Mucosa of stomach (tissue), 1 donor: ENCODE measurements around the gene ILKAP.
"Not testable (repeated sequence)": the region's sequence is repeated elsewhere in the genome, so short reads cannot be mapped to it uniquely, and the experiment has no call there.

Experiments used
- H3K27me3 ChIP-seq: one replicate; pipeline ENCODE4 v1.7.0; 2013; ENCODE audit warnings: mild to moderate bottlenecking, low read length; ENCODE audit not compliant: control insufficient read depth, insufficient read depth
- H3K36me3 ChIP-seq: one replicate; pipeline ENCODE4 v1.7.0; 2013; ENCODE audit warnings: low read length; ENCODE audit not compliant: control insufficient read depth, insufficient read depth
- H3K4me1 ChIP-seq: one replicate; pipeline ENCODE4 v1.7.0; 2013; ENCODE audit warnings: mild to moderate bottlenecking, low read length; ENCODE audit not compliant: control insufficient read depth, insufficient read depth
- H3K4me3 ChIP-seq: one replicate; pipeline ENCODE4 v1.7.0; 2013; ENCODE audit warnings: low read length
- H3K9ac ChIP-seq: one replicate; pipeline ENCODE4 v1.7.0; 2013; ENCODE audit warnings: mild to moderate bottlenecking, low read length, moderate library complexity
- H3K9me3 ChIP-seq: one replicate; pipeline ENCODE4 v1.7.0; 2013; ENCODE audit warnings: mild to moderate bottlenecking, low read length, moderate library complexity; ENCODE audit not compliant: control insufficient read depth
- donor health status: Pancreatic carcinoma.

Gene ILKAP

DNA sequence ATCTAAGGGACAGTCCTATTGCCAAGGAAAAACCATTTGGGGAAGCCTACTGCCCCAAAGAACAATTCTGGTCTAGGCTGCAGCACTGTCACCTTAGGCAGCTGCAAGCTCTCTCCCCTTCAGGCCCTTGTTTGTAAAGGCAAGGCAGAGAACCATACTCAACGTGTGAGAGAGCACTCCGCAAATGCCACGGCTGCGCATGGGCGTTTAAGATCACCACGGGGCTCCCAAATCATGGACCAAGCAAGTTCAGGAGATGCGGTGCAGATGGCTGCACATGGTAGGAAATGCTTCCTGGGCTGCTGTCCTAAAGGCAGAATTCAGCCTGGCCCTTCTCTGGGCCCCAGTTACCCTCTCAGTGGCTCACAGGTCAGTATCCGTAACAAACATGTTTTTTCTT is 29.2 kb downstream of the ILKAP start:
- Histone ChIP-seq H3K9ac (no peak overlapping the region), H3K4me1 (peaks cover 14% of the 10 kb centered on the region), H3K9me3 (no peaks in the 10 kb centered on the region), H3K4me3 (no peak overlapping the region), H3K27me3 (no peaks in the 10 kb centered on the region), H3K36me3 (peaks cover 18% of the 10 kb centered on the region)

GRCh38 chr2:238173692-238174091 is 29.8 kb downstream of the ILKAP start:
- Histone ChIP-seq H3K36me3 (peaks cover 18% of the 10 kb centered on the region), H3K27me3 (no peaks in the 10 kb centered on the region), H3K9ac (no peak overlapping the region), H3K9me3 (no peaks in the 10 kb centered on the region), H3K4me3 (no peak overlapping the region), H3K4me1 (peaks cover 20% of the 10 kb centered on the region)

DNA sequence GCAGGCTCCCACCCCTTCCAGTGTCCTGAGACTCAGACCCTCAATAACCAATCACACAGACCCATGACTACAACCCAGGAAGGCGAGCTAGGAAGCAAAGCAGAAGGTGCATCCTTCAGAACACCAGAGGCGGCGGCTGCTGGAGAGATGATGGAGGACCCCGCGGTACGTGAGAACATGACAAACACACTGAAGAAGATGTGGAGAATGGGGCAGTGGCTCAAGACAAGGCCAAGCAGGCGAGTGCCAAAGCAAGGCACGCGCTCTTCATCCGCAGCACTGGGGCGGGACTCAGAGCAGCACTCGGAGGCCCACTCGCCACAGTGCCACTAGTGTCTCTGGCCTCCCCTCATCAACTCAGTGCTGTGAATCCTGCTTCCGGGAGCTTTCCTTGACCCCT is 31.1 kb downstream of the ILKAP start:
- Histone ChIP-seq H3K36me3 (peaks cover 18% of the 10 kb centered on the region), H3K9me3 (no peaks in the 10 kb centered on the region), H3K27me3 (no peaks in the 10 kb centered on the region), H3K9ac (no peak overlapping the region), H3K4me3 (no peak overlapping the region), H3K4me1 (peaks cover 29% of the 10 kb centered on the region)

DNA sequence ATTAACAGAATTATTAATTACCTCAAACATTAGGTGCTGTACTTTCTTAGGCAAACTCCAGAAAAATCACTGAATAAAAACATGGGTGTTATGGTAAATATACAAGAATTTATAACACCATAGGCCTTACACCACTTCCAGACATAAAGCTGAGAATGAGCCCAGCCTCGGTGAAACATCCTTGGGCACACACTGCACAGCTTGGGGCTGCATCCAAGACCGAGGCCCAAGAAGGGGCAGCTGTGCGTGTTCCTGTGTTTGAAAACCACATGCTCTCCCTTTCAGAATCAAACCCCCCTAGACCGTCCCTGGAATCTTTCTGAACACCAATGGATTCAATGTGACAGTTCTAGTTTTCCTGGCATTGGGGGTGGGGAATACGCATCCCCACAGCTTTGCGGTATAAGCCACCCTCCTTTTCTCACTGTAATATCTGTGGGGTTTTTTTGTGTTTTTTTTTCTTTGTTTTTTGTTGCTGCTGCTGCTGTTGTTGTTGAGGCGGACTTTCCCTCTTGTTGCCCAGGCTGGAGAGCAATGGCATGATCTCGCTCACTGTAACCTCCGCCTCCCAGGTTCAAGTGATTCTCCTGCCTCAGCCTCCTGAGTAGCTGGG is 31.8 kb downstream of the ILKAP start:
- no peak overlapping the region for H3K4me3 ChIP-seq
- peaks cover 18% of the 10 kb centered on the region for H3K36me3 ChIP-seq
- H3K9me3 ChIP-seq = no peaks in the 10 kb centered on the region
- H3K27me3 ChIP-seq = no peaks in the 10 kb centered on the region
- peaks cover 29% of the 10 kb centered on the region for H3K4me1 ChIP-seq
- H3K9ac ChIP-seq = no peak overlapping the region

- not testable (repeated sequence) for H3K27me3 ChIP-seq, H3K4me3 ChIP-seq, H3K9me3 ChIP-seq, H3K9ac ChIP-seq
- H3K4me1 ChIP-seq = peaks cover 29% of the 10 kb centered on the region
- H3K36me3 ChIP-seq = peaks cover 18% of the 10 kb centered on the region
Measured at GRCh38 chr2:238171072-238171431, 32.4 kb downstream of the ILKAP start.

DNA sequence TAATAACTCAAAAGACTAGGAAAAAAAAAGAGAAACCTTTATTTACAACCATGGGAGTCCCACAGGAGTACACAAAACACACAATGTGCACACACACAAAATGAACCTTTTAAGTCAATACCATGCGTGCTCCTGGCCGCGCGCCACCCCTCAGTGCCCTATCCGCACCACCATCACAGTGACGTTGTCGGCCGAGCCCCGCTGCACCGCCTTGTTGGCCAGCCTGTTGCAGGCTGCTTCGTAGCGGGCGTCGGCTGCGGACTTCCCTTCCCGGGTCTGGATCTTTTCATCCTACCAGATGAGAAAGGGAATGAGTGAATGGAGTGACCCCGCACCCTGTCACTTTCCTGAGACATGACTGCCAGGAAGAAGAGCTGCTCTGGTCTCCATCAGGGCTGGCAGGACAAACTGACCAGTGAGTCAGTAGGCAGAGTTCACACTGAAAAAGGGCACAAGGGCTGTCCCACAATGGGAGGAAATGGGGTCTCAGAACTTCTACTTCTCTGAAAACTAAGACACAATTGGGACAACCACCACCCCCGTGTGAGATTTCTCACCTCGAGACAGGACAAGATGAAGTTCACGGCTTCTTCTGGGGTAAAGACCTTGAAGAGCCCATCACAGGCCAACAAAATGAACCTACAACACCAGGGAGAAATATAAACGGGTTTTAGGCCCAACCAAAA is 33.0 kb downstream of the ILKAP start:
- peaks cover 29% of the 10 kb centered on the region for H3K4me1 ChIP-seq
- H3K27me3 ChIP-seq = no peaks in the 10 kb centered on the region
- H3K9ac ChIP-seq = no peak overlapping the region
- peaks cover 18% of the 10 kb centered on the region for H3K36me3 ChIP-seq
- H3K9me3 ChIP-seq = no peaks in the 10 kb centered on the region
- H3K4me3 ChIP-seq = no peak overlapping the region

- H3K36me3 ChIP-seq = peaks cover 18% of the 10 kb centered on the region
- H3K4me3 ChIP-seq = no peak overlapping the region
- no peaks in the 10 kb centered on the region for H3K9me3 ChIP-seq
- H3K4me1 ChIP-seq = peaks cover 29% of the 10 kb centered on the region
- no peak overlapping the region for H3K9ac ChIP-seq
- H3K27me3 ChIP-seq = peaks cover 7% of the 10 kb centered on the region
Measured at GRCh38 chr2:238169708-238170251, 33.7 kb downstream of the ILKAP start.

DNA sequence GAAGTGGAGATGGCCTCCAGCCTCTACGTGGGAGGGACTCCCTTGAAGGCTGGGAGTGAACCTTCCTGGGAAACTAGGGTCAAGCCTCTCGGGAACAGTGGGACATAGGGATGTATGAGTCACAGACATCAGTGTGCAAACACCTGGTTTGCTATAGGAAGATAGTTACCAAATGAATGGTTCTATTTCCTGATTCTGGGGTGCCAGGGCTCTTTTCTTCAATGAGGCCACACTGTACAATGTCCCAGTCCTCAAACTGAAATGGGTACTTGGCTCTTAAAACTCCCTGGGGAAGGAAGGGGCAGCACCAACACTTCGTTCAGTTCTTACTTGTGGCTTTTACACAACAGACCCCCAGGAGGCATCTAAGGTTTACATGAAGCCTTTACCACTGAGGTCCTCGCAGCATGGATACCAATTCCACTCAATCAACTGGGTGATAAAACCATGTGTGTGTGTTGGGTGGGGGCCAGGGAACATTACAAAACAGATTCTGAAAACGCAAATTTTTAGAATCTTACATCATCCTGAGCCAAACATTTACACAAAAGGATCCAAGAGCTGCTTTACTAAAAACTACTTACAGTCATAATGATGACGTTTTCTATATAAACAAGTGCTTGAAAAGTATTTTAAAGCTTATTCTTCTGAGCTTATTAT is 34.3 kb downstream of the ILKAP start:
- peaks cover 29% of the 10 kb centered on the region for H3K4me1 ChIP-seq
- no peak overlapping the region for H3K9ac ChIP-seq
- no peaks in the 10 kb centered on the region for H3K9me3 ChIP-seq
- no peak overlapping the region for H3K4me3 ChIP-seq
- peaks cover 9% of the 10 kb centered on the region for H3K27me3 ChIP-seq
- H3K36me3 ChIP-seq = peaks cover 16% of the 10 kb centered on the region

DNA sequence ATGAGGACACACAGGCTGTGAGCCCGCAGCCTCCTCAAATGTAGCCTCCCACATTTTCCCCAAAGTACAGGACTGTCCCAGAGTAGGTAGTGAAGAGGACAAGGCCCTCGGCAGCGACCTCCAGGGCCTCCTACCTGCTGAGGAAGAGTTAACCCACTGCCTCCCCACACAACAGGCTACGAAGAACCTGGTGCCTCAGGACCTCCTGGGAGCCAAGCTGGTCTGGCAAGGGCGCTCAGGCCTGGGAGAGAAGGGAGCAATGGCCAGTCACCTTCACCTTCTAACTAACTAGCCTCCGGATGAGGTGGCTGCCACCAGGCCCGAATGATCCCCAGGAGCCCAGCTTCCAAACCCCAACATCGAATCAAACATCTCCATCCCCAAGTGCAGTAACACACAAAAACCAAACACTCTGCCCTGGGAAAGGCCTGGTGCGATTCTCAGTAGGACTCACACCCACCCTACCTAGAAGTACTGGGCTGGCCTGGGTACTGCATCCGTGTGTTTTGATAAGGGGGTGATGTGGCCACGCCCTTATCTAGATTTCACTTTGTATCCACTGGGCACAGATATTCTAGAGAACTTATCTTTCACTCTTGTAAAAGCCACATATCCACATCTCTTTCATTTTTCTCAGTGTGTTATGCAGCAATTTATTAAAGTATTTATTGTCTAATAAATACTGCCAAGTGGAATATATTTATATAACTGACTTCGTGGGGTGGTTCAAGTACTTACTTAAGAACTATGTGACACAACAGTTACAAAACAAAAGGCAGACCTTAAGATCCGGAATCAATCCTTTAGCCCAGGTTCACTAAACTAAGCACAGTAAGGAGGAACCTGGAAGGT is 35.1 kb downstream of the ILKAP start:
- H3K36me3 ChIP-seq = peaks cover 11% of the 10 kb centered on the region
- H3K9ac ChIP-seq = no peak overlapping the region
- H3K4me3 ChIP-seq = no peak overlapping the region
- peaks cover 29% of the 10 kb centered on the region for H3K4me1 ChIP-seq
- peaks cover 14% of the 10 kb centered on the region for H3K27me3 ChIP-seq
- H3K9me3 ChIP-seq = no peaks in the 10 kb centered on the region

- Histone ChIP-seq H3K27me3 (peaks cover 21% of the 10 kb centered on the region), H3K9me3 (no peaks in the 10 kb centered on the region), H3K36me3 (peaks cover 4% of the 10 kb centered on the region), H3K4me3 (no peak overlapping the region), H3K9ac (no peak overlapping the region), H3K4me1 (peaks cover 29% of the 10 kb centered on the region)
Measured at GRCh38 chr2:238167761-238168160, 35.7 kb downstream of the ILKAP start.

DNA sequence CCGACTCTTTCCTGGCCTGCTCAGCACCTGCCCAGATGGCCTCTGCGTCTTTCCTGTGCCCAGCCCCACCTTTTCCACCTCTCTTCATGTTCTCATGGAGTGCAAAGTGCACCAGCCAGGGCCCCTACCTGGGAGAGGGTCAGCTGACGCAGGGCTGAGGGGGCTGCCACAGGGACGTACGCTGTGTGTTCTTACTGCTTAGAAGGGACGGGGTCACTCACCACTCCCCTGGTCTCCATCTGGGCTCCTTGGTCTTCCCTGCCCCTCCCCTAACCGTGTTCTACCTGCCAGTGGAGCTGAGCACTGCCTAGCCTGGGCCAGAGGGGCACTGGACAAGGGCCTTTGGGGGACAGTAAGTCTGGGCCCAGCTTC is 36.2 kb downstream of the ILKAP start:
- H3K9ac ChIP-seq = no peak overlapping the region
- peaks cover 24% of the 10 kb centered on the region for H3K27me3 ChIP-seq
- H3K9me3 ChIP-seq = no peaks in the 10 kb centered on the region
- no peaks in the 10 kb centered on the region for H3K36me3 ChIP-seq
- peaks cover 29% of the 10 kb centered on the region for H3K4me1 ChIP-seq
- no peak overlapping the region for H3K4me3 ChIP-seq
